Measurements from ENCODE around the gene METTL8.

Gene METTL8

DNA sequence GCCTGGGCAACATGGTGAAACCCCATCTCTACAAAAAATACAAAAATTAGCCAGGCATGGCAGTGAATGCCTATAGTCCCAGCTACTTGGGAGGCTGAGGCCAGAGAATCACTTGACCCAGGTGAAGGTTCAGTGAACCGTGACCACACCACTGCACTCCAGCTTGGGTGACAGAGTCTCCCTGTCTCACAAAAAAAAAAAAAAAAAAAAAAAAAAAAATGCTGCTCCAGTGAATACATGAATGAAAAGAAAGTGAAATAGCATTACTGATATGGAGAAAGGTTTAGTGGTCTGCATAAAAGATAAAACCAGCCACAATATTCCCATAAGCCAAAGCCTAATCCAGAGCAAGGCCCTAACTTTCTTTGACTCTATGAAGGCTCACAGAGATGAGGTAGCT lies 44.5 kb downstream of the METTL8 start:
- Histone ChIP-seq H3K27me3 (ENCODE audit: low read length) (no peaks in the 10 kb centered on the region), H3K27ac (ENCODE audit: low read depth, low read length) (peak overlapping the region; percentile 85), H3K9me2 (replicated peaks; ENCODE audit: insufficient read depth, low read length) (no peaks in the 10 kb centered on the region), H3K79me2 (ENCODE audit: insufficient read depth, low read length) (peaks cover 19% of the 10 kb centered on the region), H2AFZ (ENCODE audit: low read depth, low read length, severe bottlenecking) (no peak overlapping the region), H3K4me3 (ENCODE audit: insufficient read depth, low read length, poor library complexity, severe bottlenecking) (no peak overlapping the region), H3K9me3 (ENCODE audit: insufficient read depth, low read length) (no peaks in the 10 kb centered on the region), H3K4me2 (ENCODE audit: low read depth, low read length, poor library complexity, severe bottlenecking) (peak overlapping the region; percentile 78), H4K20me1 (ENCODE audit: low read depth, low read length) (no peaks in the 10 kb centered on the region), H3K9ac (ENCODE audit: low read length) (peak overlapping the region; percentile 3; the same call in 1 of the 2 replicates), H3K36me3 (ENCODE audit: low read length) (no peaks in the 10 kb centered on the region), H3F3A (ENCODE audit: insufficient read depth) (peaks cover 36% of the 10 kb centered on the region)
- no peak for TF ChIP-seq EZH2phosphoT487 (conservative IDR thresholded peaks at IDR 0.05; ENCODE audit: low read length)
- TF ChIP-seq, protein P1, sequence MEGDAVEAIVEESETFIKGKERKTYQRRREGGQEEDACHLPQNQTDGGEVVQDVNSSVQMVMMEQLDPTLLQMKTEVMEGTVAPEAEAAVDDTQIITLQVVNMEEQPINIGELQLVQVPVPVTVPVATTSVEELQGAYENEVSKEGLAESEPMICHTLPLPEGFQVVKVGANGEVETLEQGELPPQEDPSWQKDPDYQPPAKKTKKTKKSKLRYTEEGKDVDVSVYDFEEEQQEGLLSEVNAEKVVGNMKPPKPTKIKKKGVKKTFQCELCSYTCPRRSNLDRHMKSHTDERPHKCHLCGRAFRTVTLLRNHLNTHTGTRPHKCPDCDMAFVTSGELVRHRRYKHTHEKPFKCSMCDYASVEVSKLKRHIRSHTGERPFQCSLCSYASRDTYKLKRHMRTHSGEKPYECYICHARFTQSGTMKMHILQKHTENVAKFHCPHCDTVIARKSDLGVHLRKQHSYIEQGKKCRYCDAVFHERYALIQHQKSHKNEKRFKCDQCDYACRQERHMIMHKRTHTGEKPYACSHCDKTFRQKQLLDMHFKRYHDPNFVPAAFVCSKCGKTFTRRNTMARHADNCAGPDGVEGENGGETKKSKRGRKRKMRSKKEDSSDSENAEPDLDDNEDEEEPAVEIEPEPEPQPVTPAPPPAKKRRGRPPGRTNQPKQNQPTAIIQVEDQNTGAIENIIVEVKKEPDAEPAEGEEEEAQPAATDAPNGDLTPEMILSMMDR (IDR thresholded peaks at IDR 0.05; ENCODE audit: insufficient read depth, low read length, poor library complexity, severe bottlenecking) = no peak

DNA sequence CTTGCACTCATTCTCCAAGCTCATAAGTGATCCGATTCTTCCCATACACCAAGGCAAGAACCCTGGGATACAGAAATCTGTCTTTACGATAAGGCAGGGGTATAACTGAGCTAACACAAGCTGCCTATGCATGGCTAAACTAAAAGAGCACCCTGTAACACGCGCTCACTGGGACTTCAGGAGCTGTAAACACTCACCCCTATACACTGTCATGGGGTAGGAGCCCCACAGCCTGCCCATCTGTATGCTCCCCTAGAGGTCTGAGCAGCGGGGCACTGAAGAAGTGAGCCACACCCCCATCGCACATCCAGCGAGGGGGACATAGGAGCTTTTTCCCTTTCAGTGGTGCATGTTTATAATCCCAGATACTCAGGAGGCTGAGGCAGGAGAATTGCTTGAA lies 46.7 kb downstream of the METTL8 start:
- Histone ChIP-seq H2AFZ (ENCODE audit: low read depth, low read length, severe bottlenecking) (no peak overlapping the region), H3K36me3 (ENCODE audit: low read length) (no peaks in the 10 kb centered on the region), H3K4me2 (ENCODE audit: low read depth, low read length, poor library complexity, severe bottlenecking) (peak overlapping the region; percentile 78), H3K4me3 (ENCODE audit: insufficient read depth, low read length, poor library complexity, severe bottlenecking) (no peak overlapping the region), H3F3A (ENCODE audit: insufficient read depth) (peaks cover 46% of the 10 kb centered on the region), H3K27me3 (ENCODE audit: low read length) (no peaks in the 10 kb centered on the region), H3K27ac (ENCODE audit: low read depth, low read length) (no peak overlapping the region), H3K9me3 (ENCODE audit: insufficient read depth, low read length) (no peaks in the 10 kb centered on the region), H3K9me2 (replicated peaks; ENCODE audit: insufficient read depth, low read length) (no peaks in the 10 kb centered on the region), H4K20me1 (ENCODE audit: low read depth, low read length) (no peaks in the 10 kb centered on the region), H3K9ac (ENCODE audit: low read length) (no peak overlapping the region), H3K79me2 (ENCODE audit: insufficient read depth, low read length) (peaks cover 19% of the 10 kb centered on the region)
- TF ChIP-seq, protein P1 (IDR thresholded peaks at IDR 0.05; ENCODE audit: insufficient read depth, low read length, poor library complexity, severe bottlenecking) = no peak
- TF ChIP-seq EZH2phosphoT487 (conservative IDR thresholded peaks at IDR 0.05; ENCODE audit: low read length) = no peak

DNA sequence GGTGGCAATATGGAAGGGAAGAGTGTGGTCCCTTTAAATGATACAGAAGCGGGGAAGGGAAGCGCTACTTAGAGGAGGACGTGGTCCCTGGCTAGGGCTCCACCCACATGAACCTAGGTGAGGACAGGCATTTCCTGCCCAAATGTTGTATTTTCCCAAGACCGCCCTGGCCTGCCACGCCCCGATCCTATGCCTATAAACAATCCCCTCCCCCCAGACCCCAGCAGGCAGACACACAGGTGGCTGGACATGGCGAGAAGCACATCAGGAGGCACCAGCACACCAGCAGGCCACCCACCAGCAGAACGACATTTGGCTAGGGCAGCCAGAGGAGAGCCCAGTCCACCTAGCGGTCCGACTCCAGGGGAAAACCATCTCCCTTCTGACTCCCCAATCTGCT lies 47.2 kb downstream of the METTL8 start:
- H3K79me2 ChIP-seq (ENCODE audit: insufficient read depth, low read length) = peaks cover 20% of the 10 kb centered on the region
- no peak for TF ChIP-seq EZH2phosphoT487 (conservative IDR thresholded peaks at IDR 0.05; ENCODE audit: low read length)
- TF ChIP-seq, protein P1 (IDR thresholded peaks at IDR 0.05; ENCODE audit: insufficient read depth, low read length, poor library complexity, severe bottlenecking) = no peak
- H3K27ac ChIP-seq (ENCODE audit: low read depth, low read length) = no peak overlapping the region
- H2AFZ ChIP-seq (ENCODE audit: low read depth, low read length, severe bottlenecking) = no peak overlapping the region
- H3K27me3 ChIP-seq (ENCODE audit: low read length) = no peaks in the 10 kb centered on the region
- H3K4me2 ChIP-seq (ENCODE audit: low read depth, low read length, poor library complexity, severe bottlenecking) = no peak overlapping the region
- H3K9me3 ChIP-seq (ENCODE audit: insufficient read depth, low read length) = no peaks in the 10 kb centered on the region
- H3F3A ChIP-seq (ENCODE audit: insufficient read depth) = peaks cover 46% of the 10 kb centered on the region
- H4K20me1 ChIP-seq (ENCODE audit: low read depth, low read length) = no peaks in the 10 kb centered on the region
- H3K4me3 ChIP-seq (ENCODE audit: insufficient read depth, low read length, poor library complexity, severe bottlenecking) = no peak overlapping the region
- no peaks in the 10 kb centered on the region for H3K9me2 ChIP-seq (replicated peaks; ENCODE audit: insufficient read depth, low read length)
- no peak overlapping the region for H3K9ac ChIP-seq (ENCODE audit: low read length)
- no peaks in the 10 kb centered on the region for H3K36me3 ChIP-seq (ENCODE audit: low read length)
